Smooth muscle cell of the brain vasculature (primary cell): ENCODE measurements around the gene C15orf40.
"Not testable (repeated sequence)": the region's sequence is repeated elsewhere in the genome, so short reads cannot be mapped to it uniquely, and the experiment has no call there.

Experiments used
- DNase-seq: peaks from one replicate; pipeline ENCODE4 v3.0.0-alpha.2; 2012; ENCODE audit warnings: low read depth, low spot score

Gene C15orf40

DNA sequence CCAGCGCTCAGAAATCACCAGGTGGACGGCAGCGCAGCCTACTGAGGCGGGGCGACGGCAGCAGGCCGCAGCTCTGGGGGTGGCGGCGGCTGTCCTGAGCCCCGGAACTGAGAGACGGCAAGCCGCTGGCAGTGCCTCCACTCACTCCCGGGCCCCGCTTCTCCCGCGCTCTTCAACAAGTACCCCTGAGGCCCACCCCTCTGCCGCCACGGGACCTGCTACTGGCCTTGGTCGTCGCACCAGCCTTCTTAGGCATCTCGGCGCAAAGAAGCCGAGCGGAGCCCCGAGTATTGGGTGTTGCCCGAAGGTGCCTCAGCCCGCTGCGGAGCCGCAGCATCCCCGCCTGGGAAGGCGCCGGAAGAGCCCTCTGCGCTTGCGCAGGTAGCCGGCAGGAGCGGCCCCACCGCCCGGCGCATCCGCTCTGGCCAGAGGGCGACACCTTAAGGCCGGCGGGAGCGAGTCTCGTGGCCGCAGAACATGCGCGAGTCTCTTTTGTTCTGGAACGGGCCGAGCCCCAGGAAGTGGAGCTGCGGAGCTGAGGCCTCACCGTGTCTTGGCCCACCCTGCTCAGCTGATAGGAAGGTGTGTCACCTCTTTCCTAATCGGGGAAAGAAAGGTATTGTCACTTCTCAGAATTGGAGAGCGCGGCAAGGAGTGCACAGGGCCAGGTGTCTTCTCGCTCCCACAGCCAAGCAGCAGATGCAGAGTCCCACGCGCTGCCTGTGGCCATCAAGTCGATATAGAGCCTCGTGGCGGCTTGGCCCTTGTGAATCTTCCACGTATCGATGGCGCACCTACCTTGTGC is at the start of gene C15orf40:
TSS of gene C15orf40 (minus strand) at position 369 of the 805 bp plus-strand sequence. CDS start at position 337, 32 bp downstream.
- peak; percentile 69 for DNase-seq

DNA sequence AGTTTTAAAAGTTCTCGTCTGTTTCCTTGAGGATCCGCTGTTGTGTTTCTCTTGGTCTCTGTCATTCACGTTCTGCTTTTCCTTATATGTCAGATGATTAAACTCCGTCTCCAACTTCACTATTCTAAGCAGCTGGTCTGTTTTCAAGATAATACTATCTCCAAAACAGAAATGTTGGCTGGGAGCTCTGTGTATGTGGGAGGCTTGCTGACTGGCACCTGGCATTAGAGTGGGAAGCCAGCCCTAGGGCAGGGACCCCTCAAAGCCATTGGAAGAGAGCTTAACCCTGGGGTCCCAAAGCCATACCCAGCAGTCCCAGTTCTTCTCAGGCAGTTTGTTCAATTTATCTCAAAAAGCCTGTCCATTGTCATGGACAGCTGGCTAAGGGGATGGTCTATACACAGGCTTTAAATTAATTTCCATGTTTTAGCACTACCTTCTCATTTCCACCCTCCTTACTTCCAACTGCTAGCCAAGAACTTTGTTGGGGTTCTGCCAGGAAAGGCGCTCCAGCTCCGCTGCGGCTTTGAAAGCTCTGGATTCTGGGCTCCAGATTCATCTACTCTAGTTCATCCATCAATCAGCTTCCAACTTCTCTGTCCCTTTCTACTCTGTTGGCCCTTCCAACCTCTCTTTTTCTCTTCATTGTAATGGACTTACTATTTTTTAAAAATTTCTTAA is 46.4 kb upstream of the C15orf40 start:
- DNase-seq: no peak

DNA sequence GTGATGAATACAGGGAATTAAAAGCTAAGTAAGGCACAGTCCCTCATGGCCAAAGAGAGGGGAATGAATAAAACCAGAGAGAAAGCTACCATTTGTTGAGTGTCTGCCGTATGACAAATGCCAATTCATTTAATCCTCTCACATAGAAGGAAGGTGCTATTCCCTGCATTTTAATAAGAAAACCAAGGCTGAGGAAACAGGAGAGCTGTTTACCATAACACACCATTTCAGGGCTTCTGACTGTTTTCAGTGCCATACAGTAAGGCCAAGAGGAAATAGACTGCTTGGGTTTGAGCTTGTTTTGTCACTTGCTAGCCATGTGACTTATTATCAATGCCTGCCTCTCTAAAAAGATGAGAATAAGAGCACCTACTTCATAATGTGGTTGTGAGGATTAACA is 45.6 kb upstream of the C15orf40 start:
- no peak for DNase-seq

DNA sequence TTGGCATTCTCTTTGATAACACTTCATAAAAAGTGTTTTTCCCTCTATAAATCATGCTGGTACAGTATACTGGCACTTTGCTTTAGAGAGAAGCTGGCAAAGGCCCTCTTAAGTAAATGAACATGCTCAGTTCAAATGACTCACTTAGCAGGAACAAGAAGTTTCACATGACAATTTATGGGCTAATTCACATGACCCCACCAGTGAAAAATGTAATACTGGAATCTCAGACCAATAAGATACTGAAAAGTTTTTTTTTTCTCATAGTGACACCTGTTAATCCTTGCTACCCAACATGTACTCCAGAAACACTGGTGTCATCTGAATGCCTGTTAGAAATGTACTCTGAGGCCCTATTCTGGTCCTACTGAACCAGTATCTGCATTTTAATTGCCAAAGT is 41.7 kb upstream of the C15orf40 start:
- DNase-seq: no peak

DNA sequence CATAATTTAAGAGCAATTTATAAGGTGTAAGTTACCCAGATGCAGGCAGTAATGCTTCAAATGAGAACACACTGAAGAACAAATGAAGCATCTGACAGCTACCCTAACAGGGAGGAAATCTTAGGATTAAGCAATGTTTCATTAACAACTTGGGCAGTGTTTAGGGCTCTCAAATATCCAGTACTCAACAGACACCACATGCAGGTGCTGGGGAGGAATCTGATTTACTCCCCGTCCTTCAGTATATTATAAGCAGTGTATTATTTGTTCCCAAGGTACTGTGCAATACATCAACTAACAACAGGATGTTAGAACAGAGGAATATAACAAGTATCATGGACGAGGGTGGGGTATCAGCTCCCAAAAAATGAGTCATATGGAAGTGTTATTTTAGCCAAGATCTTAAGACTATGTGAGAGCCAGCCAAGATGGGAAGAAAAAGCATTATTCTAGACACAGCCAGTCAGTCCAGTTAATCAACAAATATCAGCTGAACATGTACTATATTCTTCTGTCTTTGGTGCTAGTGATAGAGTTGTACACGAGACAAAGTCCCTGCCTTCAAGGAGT is 35.2 kb upstream of the C15orf40 start:
- no peak for DNase-seq

DNA sequence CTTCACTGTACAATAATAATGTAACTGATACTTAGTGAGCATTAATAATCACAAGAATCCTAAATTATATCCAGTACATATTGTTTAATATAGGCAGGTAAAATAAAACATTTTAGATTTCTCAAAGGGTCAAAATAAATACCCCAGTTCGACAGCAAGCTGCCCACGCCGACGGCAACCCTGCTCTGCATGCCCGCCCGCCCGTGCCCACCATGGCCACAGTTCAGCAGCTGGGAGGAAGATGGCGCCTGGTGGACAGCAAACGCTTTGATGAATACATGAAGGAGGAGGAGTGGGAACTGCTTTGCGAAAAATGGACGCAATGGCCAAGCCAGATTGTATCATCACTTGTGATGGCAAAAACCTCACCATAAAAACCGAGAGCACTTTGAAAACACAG is 32.7 kb upstream of the C15orf40 start:
- no peak for DNase-seq

DNA sequence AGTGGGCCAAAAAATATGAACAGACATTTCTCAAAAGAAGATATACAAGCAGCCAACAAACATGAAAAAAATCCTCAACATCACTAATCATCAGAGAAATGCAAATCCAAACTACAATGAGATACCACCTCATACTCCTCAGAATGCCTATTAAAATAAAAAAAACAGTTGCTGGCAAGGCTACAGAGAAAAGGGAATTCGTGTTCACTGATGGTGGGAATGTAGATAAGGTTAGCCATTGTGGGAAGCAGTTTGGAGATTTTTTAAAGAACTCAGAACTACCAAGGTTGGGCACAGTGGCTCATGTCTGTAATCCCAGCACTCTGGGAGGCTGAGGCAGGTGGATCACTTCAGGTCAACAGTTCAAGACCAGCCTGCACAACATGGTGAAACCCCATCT is 27.8 kb upstream of the C15orf40 start:
- no peak for DNase-seq

DNA sequence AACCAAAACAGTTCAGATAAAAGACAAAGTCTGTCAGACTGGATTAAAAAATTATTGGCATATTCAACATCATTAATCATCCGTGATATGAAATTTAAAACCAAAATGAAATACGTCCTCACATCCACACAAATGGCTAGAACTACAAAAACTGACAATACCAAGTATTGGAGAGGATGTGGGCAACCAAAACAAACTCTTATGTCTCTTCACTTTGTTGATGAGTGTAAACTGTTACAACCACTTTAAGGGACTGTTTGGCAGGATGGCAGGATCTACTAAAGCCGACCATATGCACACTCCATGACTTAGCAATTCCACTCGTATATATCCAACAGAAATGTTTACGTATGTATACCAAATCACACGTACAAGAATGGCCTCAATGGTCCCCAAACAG is 24.8 kb upstream of the C15orf40 start:
- DNase-seq: no peak

DNA sequence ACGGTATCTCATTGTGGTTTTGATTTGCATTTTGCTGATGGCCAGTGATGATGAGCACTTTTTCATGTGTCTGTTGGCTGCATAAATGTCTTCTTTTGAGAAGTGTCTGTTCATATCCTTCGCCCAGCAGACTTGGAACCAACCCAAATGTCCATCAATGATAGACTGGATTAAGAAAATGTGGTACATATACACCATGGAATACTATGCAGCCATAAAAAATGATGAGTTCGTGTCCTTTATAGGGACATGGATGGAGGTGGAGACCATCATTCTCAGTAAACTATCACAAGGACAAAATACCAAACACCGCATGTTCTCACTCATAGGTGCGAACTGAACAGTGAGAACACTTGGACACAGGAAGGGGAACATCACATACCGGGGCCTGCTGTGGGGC is 19.8 kb upstream of the C15orf40 start:
- DNase-seq: not testable (repeated sequence)

DNA sequence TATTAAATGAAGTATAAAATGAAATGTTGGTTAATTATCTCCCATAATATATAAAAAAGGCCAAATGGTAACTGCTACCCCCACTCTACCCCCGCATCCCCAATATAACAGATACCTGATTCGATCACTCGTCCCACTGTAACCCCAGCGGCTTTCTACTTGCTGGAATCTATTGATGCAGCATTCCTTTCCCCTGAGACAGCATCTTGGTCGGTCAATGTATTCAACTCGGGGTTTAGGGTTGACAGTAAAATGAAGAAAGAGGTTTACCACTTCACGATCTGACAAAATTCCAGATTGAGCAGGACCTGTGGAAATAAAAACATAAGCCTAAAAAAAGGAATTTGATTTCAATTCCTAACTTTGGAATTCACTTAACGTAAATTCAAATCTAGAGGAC is 18.6 kb upstream of the C15orf40 start:
- no peak for DNase-seq

DNA sequence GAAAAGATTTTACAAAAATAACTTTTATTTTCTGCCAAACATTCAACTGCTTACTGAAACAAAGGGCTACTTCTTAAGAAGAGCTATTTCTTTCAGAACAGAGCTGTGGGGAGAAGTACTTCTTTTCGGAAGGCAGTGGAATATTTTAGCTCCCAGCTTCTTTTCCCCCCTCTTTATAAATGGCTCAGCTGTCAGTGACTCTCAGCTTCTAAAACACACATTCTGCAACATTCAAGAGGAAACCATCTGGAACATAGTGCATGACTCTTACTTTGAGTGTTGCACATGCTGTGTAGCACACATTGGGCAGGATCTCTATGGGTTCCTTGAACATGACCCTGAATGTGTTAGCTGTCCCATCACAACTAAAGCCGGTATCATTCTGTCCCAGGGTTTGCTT is 7.0 kb upstream of the C15orf40 start:
- DNase-seq: no peak

DNA sequence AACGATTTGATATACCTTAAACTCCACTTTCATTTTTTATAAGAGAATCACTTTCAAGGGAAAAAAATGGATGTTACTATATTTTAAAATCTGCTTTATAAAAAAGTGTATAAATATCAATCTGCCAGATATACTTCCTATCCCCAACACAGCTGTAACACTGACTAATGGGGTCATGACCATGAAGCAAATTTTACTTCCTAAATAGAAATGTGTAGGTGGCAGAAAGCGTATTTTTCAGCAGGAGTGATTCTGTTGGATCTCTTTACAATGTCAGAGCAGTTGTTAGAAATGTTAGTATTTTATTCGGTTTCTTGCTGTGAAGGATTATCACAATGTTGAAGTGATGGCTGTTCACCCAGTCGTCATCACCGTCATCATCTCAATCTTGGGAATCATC is 5.5 kb upstream of the C15orf40 start:
- DNase-seq: no peak

DNA sequence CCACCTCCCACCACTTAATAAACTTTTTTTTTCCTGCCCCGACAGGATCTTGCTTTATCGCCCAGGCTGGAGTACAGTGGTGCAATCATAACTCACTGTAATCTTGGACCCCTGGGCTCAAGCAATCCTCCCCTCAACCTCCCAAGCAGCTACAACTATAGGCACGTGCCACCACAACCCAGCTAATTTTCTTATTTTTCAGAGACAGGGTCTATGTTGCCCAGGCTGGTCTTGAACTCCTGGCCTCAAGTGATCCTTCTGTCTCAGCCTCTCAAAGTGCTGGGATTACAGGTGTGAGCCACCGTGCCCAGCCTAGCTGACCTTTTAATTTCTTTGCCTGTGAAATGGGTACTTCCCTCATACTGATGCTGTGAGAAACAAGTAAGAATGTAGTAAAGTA is 3.9 kb upstream of the C15orf40 start:
- no peak for DNase-seq

DNA sequence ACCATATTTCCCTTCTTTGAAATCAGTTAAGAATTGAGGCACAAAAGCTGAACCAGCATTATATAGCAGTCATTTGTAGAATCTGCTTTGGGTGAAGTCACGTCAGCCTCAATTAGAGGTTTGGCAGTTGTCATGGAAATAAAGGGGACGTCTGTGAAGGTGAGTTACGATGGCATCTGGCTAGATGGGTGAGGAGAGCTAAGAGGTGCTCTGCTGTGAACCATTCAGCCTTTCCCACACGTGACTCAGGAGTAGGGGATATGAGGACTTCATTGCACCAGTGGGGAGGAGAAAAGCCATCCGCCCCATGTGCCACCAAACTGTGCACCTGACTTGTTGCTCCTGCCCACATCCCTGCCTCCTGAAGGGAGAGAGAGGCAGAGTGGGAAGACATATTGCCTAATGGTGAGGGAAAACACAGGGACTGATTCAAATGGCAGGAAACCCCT is 2.8 kb upstream of the C15orf40 start:
- no peak for DNase-seq

DNA sequence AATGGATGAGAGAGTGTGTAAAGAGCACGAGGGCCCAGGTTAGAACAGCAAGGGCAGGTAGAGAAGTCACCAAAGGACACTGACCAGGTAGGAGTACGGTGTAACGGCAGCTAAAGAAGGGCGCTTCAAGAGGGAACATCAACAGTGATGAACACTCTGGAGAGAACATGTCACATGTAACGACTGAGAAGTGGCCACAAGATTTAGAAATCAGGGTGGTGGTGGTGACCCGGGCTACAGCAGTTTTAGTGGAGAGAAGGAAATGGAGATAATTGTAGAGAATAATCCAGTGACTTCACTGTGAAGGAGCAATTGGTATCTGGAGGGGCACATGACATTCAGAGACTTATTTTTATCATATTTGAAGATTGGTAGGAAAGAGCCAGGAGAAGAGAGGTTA is 1.2 kb upstream of the C15orf40 start:
- no peak for DNase-seq

DNA sequence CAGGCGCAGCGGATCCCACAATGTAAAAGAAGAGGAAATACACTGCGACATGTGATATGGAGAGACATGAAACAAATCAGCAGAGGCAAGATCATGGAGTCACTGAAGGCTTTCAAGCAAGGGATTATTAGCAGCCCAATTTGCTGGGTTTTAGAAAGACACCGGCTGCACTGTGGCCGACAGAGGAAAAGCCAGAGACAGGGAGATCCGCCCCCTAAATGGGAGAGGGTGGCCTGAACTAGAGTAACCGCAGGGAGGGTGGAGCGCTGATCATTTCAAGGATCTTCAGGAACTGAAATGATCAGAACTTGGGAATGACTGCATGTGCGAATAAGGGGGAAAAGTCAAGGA is 612 bp upstream of the C15orf40 start:
- DNase-seq: no peak

DNA sequence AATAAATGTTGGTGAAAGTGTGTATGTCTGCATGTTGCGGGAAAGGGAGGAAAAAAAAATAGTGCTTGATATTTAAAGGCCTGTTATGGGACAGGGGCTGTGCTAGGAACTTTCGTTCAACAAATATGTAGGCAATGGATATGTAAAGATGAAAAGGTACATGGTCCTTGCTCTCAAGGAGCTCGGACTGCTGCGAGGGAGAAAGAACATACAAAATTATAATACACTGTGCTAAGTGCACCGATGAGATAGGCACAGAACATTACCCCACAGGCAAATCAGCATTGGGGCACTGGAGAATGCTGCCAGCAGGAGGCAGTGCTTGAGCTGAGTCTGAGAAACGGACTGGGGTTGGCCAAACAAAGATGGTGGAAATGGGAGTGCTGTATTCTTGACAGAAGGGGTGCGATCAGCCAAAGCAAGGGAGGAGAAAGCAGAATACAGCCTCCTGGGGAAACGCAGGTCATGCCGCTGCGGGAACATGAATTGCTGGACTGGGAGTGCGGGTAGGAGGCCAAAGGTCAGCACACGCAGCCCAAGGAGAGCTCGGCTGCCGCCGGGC is 649 bp downstream of the C15orf40 start:
- peak; percentile 39 for DNase-seq

DNA sequence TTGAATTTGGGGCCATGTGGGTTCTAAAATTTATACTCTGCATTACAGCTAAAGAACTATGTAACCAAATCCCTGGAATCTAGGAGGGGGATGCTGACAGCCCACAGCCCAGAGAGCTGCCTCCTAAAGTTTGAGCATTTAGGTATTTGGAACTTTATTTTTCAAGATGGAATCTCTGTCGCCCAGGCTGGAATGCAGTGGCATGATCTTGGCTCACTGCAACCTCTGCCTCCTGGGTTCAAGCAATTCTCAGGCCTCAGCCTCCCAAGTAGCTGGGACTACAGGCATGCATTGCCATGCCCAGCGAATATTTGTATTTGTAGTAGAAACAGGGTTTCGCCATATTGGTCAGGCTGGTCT is 10.8 kb downstream of the C15orf40 start:
- not testable (repeated sequence) for DNase-seq

DNA sequence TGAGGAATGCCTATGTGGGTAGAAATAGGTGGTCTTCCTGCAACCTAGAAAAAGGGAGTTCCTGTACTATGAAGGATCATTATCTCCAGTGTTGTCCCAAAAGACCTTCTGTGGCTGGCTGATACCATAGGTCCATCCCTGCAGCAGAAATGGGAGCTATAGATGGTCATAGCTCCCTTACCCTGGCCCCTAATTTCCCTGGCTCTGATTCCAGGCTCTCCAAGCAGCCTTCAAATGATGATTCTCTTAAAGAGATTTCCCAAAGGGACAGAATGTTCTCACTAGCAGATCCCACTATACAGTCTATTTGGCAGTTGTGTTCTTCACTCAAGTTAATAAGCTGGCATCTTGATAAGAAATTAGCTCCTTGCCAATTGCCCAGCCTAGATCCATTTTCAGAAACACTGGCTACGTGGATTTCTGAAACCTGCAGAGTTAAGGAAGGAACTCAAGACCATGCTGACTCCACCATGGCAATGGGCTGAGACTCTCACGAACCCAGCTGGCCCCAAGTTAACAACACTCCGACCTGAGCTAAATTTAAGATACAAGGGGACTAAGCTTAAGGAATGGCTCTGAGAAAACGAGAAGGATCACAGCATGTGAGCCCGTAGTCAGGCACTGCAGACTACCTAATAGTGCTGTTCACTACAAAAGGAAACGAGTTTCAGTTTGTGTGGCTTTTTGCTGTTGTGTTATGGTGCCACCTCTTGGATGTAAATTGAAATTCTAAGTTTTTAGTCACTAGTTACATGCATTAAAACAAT is 11.4 kb downstream of the C15orf40 start:
- DNase-seq: peak; percentile 32

DNA sequence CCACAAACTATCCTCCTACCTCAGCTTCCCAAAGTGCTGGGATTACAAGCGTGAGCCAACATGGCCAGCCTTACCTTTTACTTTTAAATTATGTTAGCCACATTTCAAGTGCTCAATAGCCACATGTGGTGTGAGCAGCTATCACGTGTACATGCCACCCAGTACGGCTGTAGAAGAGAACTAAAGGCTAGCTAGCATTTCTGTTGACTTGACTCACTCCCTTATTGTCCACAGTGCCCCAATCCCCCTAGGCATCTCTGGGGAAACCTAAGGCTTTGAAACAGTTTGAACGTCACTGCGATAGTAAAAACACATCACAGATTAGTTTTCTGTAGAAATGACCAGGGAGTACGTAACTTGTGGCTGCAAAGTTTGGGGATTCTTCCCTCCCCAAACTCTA is 12.0 kb downstream of the C15orf40 start:
- no peak for DNase-seq

DNA sequence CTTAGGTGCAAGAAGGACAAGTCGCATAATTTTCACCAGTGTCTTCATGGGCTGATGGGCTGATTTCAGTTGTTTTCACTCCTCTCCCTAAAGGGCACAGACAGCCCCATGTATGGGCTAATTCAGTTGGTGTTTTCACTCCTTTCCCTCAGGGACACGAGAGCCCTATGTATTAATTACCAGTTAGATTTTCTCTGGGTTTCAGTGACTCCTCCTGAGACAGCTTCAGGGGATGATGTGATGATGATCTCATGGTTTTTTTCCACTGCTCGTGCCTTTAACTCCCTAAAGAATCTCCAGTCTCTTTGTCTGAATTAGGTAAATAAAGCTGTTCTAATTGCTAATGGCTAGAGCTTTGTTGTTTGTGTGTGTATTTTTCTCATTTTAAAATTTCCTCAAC is 15.5 kb downstream of the C15orf40 start:
- DNase-seq: no peak

DNA sequence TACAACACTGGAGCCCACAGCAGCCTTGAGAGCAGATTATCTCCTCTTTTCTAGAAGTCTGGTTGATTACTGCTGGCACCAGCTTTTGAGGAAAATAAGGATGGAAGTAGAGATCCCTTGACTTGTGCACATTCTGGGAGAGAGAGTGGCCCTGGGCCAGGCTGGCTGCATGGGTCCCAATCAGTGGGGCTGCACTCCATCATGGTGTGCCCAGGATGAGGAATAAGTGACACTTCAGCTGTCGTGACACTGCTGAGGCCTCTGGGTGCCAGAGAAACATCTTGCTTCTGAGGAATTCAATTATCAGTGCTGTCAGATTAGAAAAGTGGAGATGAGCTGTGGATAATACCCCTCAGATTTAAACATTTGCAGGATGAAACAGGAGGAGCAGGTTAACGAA is 16.4 kb downstream of the C15orf40 start:
- no peak for DNase-seq
